NCI-H2196 treated with DMSO at 0.1 percent for 48 hours (cell line): ENCODE results near the gene CHIC2.
A peak's percentile ranks its signal among the peaks of the same experiment; 100 is the strongest.
"Not testable (repeated sequence)": the region's sequence is repeated elsewhere in the genome, so short reads cannot be mapped to it uniquely, and the experiment has no call there.

Experiments used
- DNase-seq: peaks from one replicate; lab custom pipeline; 2025; ENCODE audit not compliant: unreplicated experiment; lab: John Stamatoyannopoulos, UW

CHIC2 gene

DNA sequence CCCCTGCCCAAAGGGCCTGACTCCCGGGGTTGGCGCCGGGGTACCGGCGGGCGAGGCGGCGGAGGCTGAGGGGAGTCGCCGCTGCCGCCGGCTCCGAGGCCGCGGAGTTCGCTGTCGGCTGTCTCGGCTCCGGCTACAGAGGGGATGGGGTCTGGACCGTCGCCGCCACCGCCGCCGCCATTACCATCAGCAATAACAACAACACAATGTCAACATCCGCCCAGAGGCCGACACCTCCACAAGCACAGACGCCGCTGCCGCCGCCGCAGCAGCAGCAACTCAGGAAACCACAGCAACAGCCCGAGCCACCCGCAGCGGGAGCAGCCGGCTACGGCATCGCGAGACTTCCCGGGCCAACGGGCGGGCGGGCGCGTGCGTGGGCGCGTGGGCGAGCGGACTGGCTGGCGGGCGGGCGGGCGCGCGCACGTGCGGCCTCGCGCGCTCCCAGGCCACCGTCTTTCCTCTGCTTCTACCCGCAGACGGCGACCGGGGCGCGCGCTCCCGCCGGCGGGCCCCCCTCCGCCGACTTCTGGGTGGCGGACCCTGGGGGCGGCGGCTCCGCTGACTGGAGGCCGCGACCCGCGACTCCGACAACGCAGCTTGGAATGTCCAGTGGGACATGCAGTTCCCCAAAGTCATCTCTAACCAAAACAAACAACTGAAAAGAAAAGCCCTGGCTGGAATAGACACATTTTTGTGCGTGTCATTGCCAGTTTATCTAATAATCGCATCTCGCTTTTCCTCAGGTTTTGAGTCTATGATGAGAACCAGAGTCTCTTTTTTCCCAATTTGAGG is at the start of gene CHIC2:
Gene CHIC2, minus strand, starts transcription at position 289 of the 795 bp plus-strand sequence. CDS start 305 bp downstream, outside the sequence.
- DNase-seq, result peak; percentile 41

- DNase-seq, result not testable (repeated sequence)
Measured at GRCh38 chr4:54113206-54113605, 48.8 kb upstream of the CHIC2 start.

DNA sequence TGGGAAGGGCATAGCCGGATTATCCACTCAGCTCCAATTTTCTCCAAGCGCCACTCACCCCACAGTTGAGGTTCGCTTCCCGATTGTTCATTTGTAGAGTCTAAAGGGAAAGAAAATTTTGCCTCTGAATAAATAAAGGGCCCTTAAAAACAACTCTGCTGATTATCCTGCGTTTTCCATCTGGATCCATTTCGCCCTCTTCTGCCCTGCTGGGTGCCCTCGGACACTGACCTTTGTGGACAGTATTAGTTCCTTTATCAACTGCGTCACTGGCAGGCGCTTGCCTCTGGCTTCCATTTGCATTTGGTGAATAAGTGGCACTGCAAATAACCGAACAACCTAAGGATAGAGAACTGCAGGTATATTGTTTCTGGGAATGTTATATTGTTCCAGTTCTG is 45.6 kb upstream of the CHIC2 start:
- no peak for DNase-seq

DNA sequence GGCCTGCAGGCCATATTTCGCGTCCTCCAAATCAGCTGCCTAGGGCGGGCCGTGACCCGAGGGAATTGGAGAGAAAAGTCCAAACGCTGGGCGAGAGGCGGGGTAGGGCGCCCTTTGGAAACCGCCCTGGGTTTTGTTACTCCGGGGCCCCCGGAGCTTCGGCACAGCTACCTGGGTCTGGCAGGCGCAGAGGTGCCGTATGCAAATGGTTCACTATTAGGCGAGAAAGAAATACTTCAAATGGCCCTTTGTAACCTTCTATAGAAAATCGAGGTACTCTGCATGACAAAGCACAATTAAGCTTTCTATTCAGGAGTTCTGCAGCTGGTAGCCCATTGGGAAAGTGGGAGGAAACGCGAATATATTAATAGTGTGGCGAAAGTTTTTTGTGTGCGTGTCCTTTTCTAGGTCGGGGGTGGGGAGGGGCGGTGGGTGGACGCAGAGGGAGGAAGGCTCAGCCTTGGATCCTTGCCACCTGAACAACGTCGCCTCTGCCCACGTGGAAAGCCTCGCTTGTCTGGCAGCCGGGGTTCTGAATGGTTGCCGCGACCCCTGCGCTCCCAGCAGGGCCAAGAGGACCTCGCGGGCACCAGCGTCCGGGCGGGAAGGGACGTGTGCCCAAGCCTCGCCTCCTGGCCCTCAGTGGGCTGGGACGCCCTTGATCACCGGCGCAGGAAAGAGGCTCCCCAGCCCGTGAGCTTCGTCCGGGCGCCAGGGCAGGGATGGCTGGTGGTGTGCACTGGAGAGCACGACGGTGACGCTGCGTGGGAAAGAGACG is 45.0 kb upstream of the CHIC2 start:
- no peak for DNase-seq

GRCh38 chr4:54107951-54108748 is 43.7 kb upstream of the CHIC2 start:
- DNase-seq, result no peak

DNA sequence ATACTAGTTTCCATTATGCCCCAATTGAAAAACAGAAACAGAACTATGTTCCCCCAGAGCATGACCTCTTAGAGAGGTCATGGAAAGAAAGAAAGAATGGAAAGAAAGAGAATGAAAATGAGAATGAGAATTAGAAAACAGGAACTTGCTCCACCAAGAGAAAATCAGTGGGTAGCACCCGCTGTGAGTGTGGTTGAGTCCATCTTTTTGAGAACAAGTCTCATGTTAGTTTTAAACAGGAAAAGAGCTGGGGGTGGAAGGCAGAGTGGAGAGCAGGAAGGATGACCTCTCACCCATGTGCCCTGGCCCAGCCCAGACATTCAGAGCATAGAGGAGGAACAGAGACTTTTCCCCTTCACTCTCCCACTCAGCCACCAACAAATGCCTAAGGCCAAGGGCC is 40.5 kb upstream of the CHIC2 start:
- no peak for DNase-seq

GRCh38 chr4:54103190-54103574 is 38.8 kb upstream of the CHIC2 start:
- no peak for DNase-seq

GRCh38 chr4:54102531-54103106 is 38.2 kb upstream of the CHIC2 start:
- DNase-seq, result no peak

- DNase-seq, result no peak
Measured at GRCh38 chr4:54101190-54102041, 37.0 kb upstream of the CHIC2 start.

- DNase-seq, result no peak
Measured at GRCh38 chr4:54100595-54101189, 36.3 kb upstream of the CHIC2 start.

- DNase-seq, result no peak
Measured at GRCh38 chr4:54099748-54100574, 35.6 kb upstream of the CHIC2 start, which contains the start of gene GSX2. Gene GSX2 (plus strand): TSS chr4:54100163. CDS start chr4:54100345, 182 bp downstream.

DNA sequence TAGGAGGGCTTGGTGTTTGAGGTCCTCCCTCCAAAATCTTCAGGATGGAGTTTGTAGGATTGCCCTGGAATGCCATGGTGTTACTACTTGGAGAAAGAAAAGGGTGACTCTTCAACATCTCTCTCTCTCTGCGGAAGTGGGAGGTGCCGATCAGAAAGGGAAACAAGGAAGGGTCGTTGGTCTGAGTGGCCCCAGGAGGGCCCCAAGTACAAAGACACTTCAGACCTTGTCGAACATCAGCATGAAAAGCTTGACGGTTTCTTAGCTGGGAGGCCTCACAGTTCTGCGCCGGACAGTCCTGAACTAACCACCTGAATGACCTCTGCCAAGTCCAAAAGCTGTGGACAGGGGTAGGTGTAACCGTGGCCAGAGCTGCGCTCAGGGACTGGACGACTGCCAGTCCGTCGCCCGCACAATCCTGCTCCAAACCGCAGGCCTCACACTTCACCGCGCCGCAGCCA is 34.9 kb upstream of the CHIC2 start:
- no peak for DNase-seq

GRCh38 chr4:54098375-54098774 is 34.0 kb upstream of the CHIC2 start:
- DNase-seq, result no peak

- no peak for DNase-seq
Measured at GRCh38 chr4:54097152-54097551, 32.7 kb upstream of the CHIC2 start.

DNA sequence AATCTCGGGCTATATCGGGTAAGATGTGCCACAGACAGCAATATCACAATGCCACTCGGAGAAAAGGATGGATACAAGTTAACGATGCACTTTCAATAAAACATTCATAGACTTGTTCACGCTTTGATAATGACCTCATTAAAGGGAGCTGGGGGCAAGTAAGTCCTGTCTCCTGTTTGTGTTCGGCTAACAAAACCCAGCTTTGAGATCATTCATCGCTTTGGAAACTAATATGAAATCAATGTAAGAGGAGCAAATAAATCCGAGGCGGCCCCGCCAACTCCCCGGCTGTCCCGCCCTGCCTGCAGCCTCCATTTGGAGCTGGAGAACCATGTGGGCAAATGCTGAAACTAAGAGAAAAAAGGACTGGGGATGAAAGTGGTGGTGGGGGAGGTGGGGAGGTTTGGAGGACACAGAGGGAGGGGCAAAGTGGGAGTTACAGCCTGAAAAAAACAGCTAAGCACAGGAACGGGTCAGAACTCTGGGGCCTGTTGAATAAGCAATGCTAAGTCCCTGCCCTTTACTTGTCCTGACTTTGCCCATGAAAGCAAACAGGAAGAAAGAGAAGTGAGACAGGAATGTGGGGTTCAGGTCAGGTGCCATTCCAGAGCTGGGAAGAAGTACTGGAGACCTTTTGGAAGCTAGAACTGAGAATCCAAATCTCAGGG is 32.0 kb upstream of the CHIC2 start:
- DNase-seq, result no peak

- DNase-seq, result no peak
Measured at GRCh38 chr4:54095110-54095825, 30.9 kb upstream of the CHIC2 start.

GRCh38 chr4:54094451-54094850 is 30.0 kb upstream of the CHIC2 start:
- no peak for DNase-seq
